Body of pancreas (tissue), 4 donors: ENCODE data around the gene ANKRD44. TPM values are rescaled to one million over a fixed set of nuclear protein-coding genes. Genes with fewer than 3 reads are reported as not detected.
A peak's percentile ranks its signal among the peaks of the same experiment; 100 is the strongest.

Source experiments
- ATAC-seq: fragments of 150-250 bp; one replicate; pipeline ENCODE4 v1.9.1; 2016
- DNase-seq, 4 donors: peaks; one replicate each; pipeline ENCODE4 v3.0.0-alpha.2; 2019
- H3K27ac ChIP-seq, 4 donors: fragments of 200-600 bp; sonication (generic); 1 replicate in 3 of 4; 2 replicates in 1 of 4; pipeline versions ENCODE4 v1.5.1 to v1.6.1; 2016 to 2019; ENCODE audit warnings: mild to moderate bottlenecking in 1 of 4, mixed read lengths in 1 of 4, moderate library complexity in 1 of 4
- H3K27me3 ChIP-seq, 2 donors: fragments of 200-600 bp; sonication (generic); one replicate each; pipeline ENCODE4 v1.6.0; 2016; ENCODE audit warnings: mild to moderate bottlenecking in 1 of 2
- H3K36me3 ChIP-seq, 2 donors: fragments of 200-600 bp; sonication (generic); replicated peaks in 1 of 2; 2 replicates each; pipeline ENCODE4 v1.5.1; 2016; ENCODE audit warnings: low read depth in 2 of 2; ENCODE audit not compliant: insufficient read depth in 1 of 2
- H3K4me1 ChIP-seq: fragments of 200-600 bp; sonication (generic); one replicate; pipeline ENCODE4 v1.6.0; 2016
- H3K4me3 ChIP-seq, 2 donors: fragments of 200-600 bp; sonication (generic); 1 replicate in 1 of 2; 2 replicates in 1 of 2; pipeline ENCODE4 v1.5.1; 2016 to 2019
- H3K9me3 ChIP-seq, 3 donors: fragments of 200-600 bp; sonication (generic); 1 replicate in 2 of 3; 2 replicates in 1 of 3; pipeline ENCODE4 v1.5.1; 2016
- CTCF ChIP-seq, 7 experiments: fragments of 450-650 bp in 4 of 7; fragments of 200-600 bp in 3 of 7; sonication (generic) in 3 of 7; IDR thresholded peaks; one replicate each; pipeline ENCODE4 v1.5.1; 2016 to 2019; ENCODE audit warnings: antibody characterized with exemption in 7 of 7
- POLR2A ChIP-seq, 3 donors: fragments of 450-650 bp; IDR thresholded peaks; one replicate each; pipeline ENCODE4 v1.6.1; 2016; ENCODE audit warnings: antibody characterized with exemption in 3 of 3, mild to moderate bottlenecking in 2 of 3
- WGBS, 2 donors: methylation state at CpG; one replicate each; pipeline ENCODE4 v1.1.5; 2017; 5-methylcytosine and 5-hydroxymethylcytosine counted together
- intact Hi-C: fragments of 100-400 bp; cut with DNase I; formaldehyde crosslinking; loops from one replicate; pipeline ENCODE4 v1.15.1; 2023
- total RNA-seq, 2 donors: library from RNA; depleted of rRNA; stranded (reverse); fragments of >200 nt; gene quantifications; one replicate each; pipeline ENCODE4 v1.1.0, GENCODE V29; 2016

The ANKRD44 gene
- total RNA-seq, 2 donors from 2014 or later, result 12.2 TPM

GRCh38 chr2:197261808-197262226, 48.8 kb downstream of the ANKRD44 start:
- TF ChIP-seq POLR2A (IDR thresholded peaks at IDR 0.05) (no peak), CTCF (IDR thresholded peaks at IDR 0.05) (no peak)
- ATAC-seq (no peak), DNase-seq (no peak)
- H3K27me3 ChIP-seq, result no peaks in the 10 kb centered on the region
- H3K27ac ChIP-seq, result peak overlapping the region in 2 of 4 donors; percentile 3 to 5
- no peaks in the 10 kb centered on the region for H3K4me1 ChIP-seq
- intact Hi-C loops, result no loop called here
- no peaks in the 10 kb centered on the region for H3K9me3 ChIP-seq
- no peak overlapping the region for H3K4me3 ChIP-seq
- no peaks in the 10 kb centered on the region for H3K36me3 ChIP-seq
- WGBS, 2 donors, result 60 to 63% methylated on average over 6 of the region's 6 CpGs

GRCh38 chr2:197259470-197259999, 51.0 kb downstream of the ANKRD44 start:
- 86 to 95% methylated on average over 3 of the region's 3 CpGs for WGBS, 2 donors

GRCh38 chr2:197258580-197258979, 52.0 kb downstream of the ANKRD44 start:
- H3K27ac ChIP-seq, result no peak overlapping the region
- DNase-seq (no peak), ATAC-seq (no peak)
- 73 to 85% methylated on average over 2 of the region's 2 CpGs for WGBS, 2 donors
- no peak for TF ChIP-seq CTCF (IDR thresholded peaks at IDR 0.05)
- TF ChIP-seq POLR2A (IDR thresholded peaks at IDR 0.05), result no peak
- no peaks in the 10 kb centered on the region for H3K27me3 ChIP-seq
- no peaks in the 10 kb centered on the region for H3K4me1 ChIP-seq
- H3K36me3 ChIP-seq, result no peaks in the 10 kb centered on the region
- intact Hi-C loops, result no loop called here
- H3K4me3 ChIP-seq, result no peak overlapping the region
- H3K9me3 ChIP-seq, result no peaks in the 10 kb centered on the region

More at GRCh38 chr2:197259470-197259999, 51.0 kb downstream of the ANKRD44 start:
- no peak for TF ChIP-seq CTCF (IDR thresholded peaks at IDR 0.05)
- no peak for TF ChIP-seq POLR2A (IDR thresholded peaks at IDR 0.05)
- H3K27ac ChIP-seq, result no peak overlapping the region
- no peaks in the 10 kb centered on the region for H3K27me3 ChIP-seq
- intact Hi-C loops, result no loop called here
- ATAC-seq (no peak), DNase-seq (no peak)
- no peak overlapping the region for H3K4me3 ChIP-seq
- H3K9me3 ChIP-seq, result no peaks in the 10 kb centered on the region
- H3K36me3 ChIP-seq, result no peaks in the 10 kb centered on the region
- no peaks in the 10 kb centered on the region for H3K4me1 ChIP-seq

- no peak overlapping the region for H3K4me3 ChIP-seq
- no peak for ATAC-seq
- H3K27me3 ChIP-seq, result no peaks in the 10 kb centered on the region
- DNase-seq, result no peak
- TF ChIP-seq POLR2A (IDR thresholded peaks at IDR 0.05), result no peak
- no peak for TF ChIP-seq CTCF (IDR thresholded peaks at IDR 0.05)
- 61 to 81% methylated on average over 2 of the region's 2 CpGs for WGBS, 2 donors
- no peaks in the 10 kb centered on the region for H3K36me3 ChIP-seq
- no peaks in the 10 kb centered on the region for H3K9me3 ChIP-seq
- intact Hi-C loops, result no loop called here
- no peak overlapping the region for H3K27ac ChIP-seq
- no peaks in the 10 kb centered on the region for H3K4me1 ChIP-seq
Observed at GRCh38 chr2:197256547-197257170, 53.9 kb downstream of the ANKRD44 start.

GRCh38 chr2:197256021-197256420, 54.6 kb downstream of the ANKRD44 start:
- Histone ChIP-seq H3K27me3 (no peaks in the 10 kb centered on the region), H3K4me1 (no peaks in the 10 kb centered on the region), H3K36me3 (no peaks in the 10 kb centered on the region), H3K4me3 (no peak overlapping the region), H3K9me3 (no peaks in the 10 kb centered on the region), H3K27ac (no peak overlapping the region)
- ATAC-seq, result no peak
- TF ChIP-seq POLR2A (IDR thresholded peaks at IDR 0.05) (no peak), CTCF (IDR thresholded peaks at IDR 0.05) (no peak)
- no peak for DNase-seq
- intact Hi-C loops, result no loop called here
